Liver (tissue), 9 donors: ENCODE results near the gene PAX5. TPM values are rescaled to one million over a fixed set of nuclear protein-coding genes. Genes with fewer than 3 reads are reported as not detected.
"Not testable (repeated sequence)": the region's sequence is repeated elsewhere in the genome, so short reads cannot be mapped to it uniquely, and the experiment has no call there.

Source experiments
- DNase-seq: peaks from one replicate; pipeline ENCODE4 v3.0.0-alpha.2; 2017; ENCODE audit warnings: low spot score
- H3K27ac ChIP-seq, 2 donors: one replicate each; pipeline ENCODE4 v1.7.0; 2013; ENCODE audit warnings: inconsistent platforms in 2 of 2, low read length in 2 of 2, control low read depth in 1 of 2, low read depth in 1 of 2, mild to moderate bottlenecking in 1 of 2
- H3K27me3 ChIP-seq, 4 donors: one replicate each; pipeline versions ENCODE4 v1.6.1 to v1.7.0; 2013; ENCODE audit warnings: low read length in 3 of 4, inconsistent platforms in 1 of 4, mild to moderate bottlenecking in 1 of 4, moderate library complexity in 1 of 4; ENCODE audit not compliant: control insufficient read depth in 4 of 4, insufficient read depth in 4 of 4
- H3K36me3 ChIP-seq, 4 donors: one replicate each; pipeline versions ENCODE4 v1.6.1 to v1.7.0; 2013; ENCODE audit warnings: low read length in 3 of 4, mild to moderate bottlenecking in 3 of 4, low read depth in 1 of 4, moderate library complexity in 1 of 4; ENCODE audit not compliant: control insufficient read depth in 4 of 4, insufficient read depth in 3 of 4
- H3K4me1 ChIP-seq, 4 donors: one replicate each; pipeline versions ENCODE4 v1.6.1 to v1.7.0; 2013; ENCODE audit warnings: low read length in 3 of 4, mild to moderate bottlenecking in 3 of 4, moderate library complexity in 1 of 4; ENCODE audit not compliant: control insufficient read depth in 4 of 4, insufficient read depth in 4 of 4
- H3K4me3 ChIP-seq, 3 donors: one replicate each; pipeline versions ENCODE4 v1.6.1 to v1.7.0; 2013; ENCODE audit warnings: low read length in 3 of 3, control low read depth in 1 of 3, low read depth in 1 of 3, mild to moderate bottlenecking in 1 of 3
- H3K9ac ChIP-seq, 2 donors: one replicate each; pipeline ENCODE4 v1.7.0; 2013; ENCODE audit warnings: low read length in 2 of 2, mild to moderate bottlenecking in 2 of 2, moderate library complexity in 2 of 2, control low read depth in 1 of 2, low read depth in 1 of 2
- H3K9me3 ChIP-seq, 4 donors: one replicate each; pipeline versions ENCODE4 v1.6.1 to v1.7.0; 2013; ENCODE audit warnings: low read length in 3 of 4; ENCODE audit not compliant: control insufficient read depth in 4 of 4
- ATF3 ChIP-seq: IDR thresholded peaks from 2 replicates; pipeline ENCODE4 v1.6.1; 2016; ENCODE audit warnings: antibody characterized with exemption
- CTCF ChIP-seq: fragments of 150-350 bp; IDR thresholded peaks from 2 replicates; pipeline ENCODE4 v1.5.1; 2017; ENCODE audit warnings: improper control_type of control experiment, low read depth, low read length; ENCODE audit not compliant: missing input control
- EGR1 ChIP-seq, 2 donors: IDR thresholded peaks; 2 replicates each; pipeline ENCODE4 v1.6.1; 2016 to 2018; ENCODE audit warnings: antibody characterized with exemption in 2 of 2, low read depth in 2 of 2
- FOXA1 ChIP-seq: IDR thresholded peaks from 2 replicates; pipeline ENCODE4 v1.6.1; 2016; ENCODE audit warnings: antibody characterized with exemption
- FOXA2 ChIP-seq: IDR thresholded peaks from 2 replicates; pipeline ENCODE4 v1.6.1; 2016; ENCODE audit warnings: antibody characterized with exemption
- GABPA ChIP-seq, 2 donors: IDR thresholded peaks in 1 of 2; conservative IDR thresholded peaks in 1 of 2; 2 replicates each; pipeline ENCODE4 v1.6.1; 2016; ENCODE audit warnings: antibody characterized with exemption in 2 of 2, mild to moderate bottlenecking in 1 of 2, moderate library complexity in 1 of 2
- HNF4A ChIP-seq, 2 donors: conservative IDR thresholded peaks; 2 replicates each; pipeline ENCODE4 v1.6.1; 2016; ENCODE audit warnings: antibody characterized with exemption in 2 of 2, mild to moderate bottlenecking in 2 of 2
- HNF4G ChIP-seq: IDR thresholded peaks from 2 replicates; pipeline ENCODE4 v1.6.1; 2016; ENCODE audit warnings: antibody characterized with exemption
- JUND ChIP-seq, 2 donors: IDR thresholded peaks; 2 replicates each; pipeline ENCODE4 v1.6.1; 2016; ENCODE audit warnings: antibody characterized with exemption in 2 of 2
- MAX ChIP-seq: IDR thresholded peaks from 2 replicates; pipeline ENCODE4 v1.6.1; 2016; ENCODE audit warnings: antibody characterized with exemption
- NR2F2 ChIP-seq: IDR thresholded peaks from 2 replicates; pipeline ENCODE4 v1.6.1; 2016; ENCODE audit warnings: antibody characterized with exemption
- RAD21 ChIP-seq, 2 donors: IDR thresholded peaks; 2 replicates each; pipeline ENCODE4 v1.6.1; 2016; ENCODE audit warnings: antibody characterized with exemption in 2 of 2, mild to moderate bottlenecking in 2 of 2
- REST ChIP-seq: IDR thresholded peaks from 2 replicates; pipeline ENCODE4 v1.6.1; 2016; ENCODE audit warnings: antibody characterized with exemption, mild to moderate bottlenecking
- SP1 ChIP-seq: IDR thresholded peaks from 2 replicates; pipeline ENCODE4 v1.6.1; 2018; ENCODE audit warnings: antibody characterized with exemption, mild to moderate bottlenecking
- TAF1 ChIP-seq: conservative IDR thresholded peaks from 2 replicates; pipeline ENCODE4 v1.6.1; 2016; ENCODE audit warnings: antibody characterized with exemption, mild to moderate bottlenecking
- ZBTB33 ChIP-seq: IDR thresholded peaks from 2 replicates; pipeline ENCODE4 v1.6.1; 2016; ENCODE audit warnings: antibody characterized with exemption
- WGBS: extraction: QIAGEN DNeasy Blood & Tissue Kit; methylation state at CpG from one replicate; pipeline ENCODE4 v1.1.7; 2013; 5-methylcytosine and 5-hydroxymethylcytosine counted together
- polyA plus RNA-seq, 2 donors: library from polyadenylated mRNA; stranded (reverse) in 1 of 2; unstranded in 1 of 2; fragments of 200-250 nt in 1 of 2; fragments of >200 nt in 1 of 2; fragmentation: Nextera tagmentation in 1 of 2; extraction: Ambion mirVana in 1 of 2; gene quantifications; one replicate each; pipeline versions ENCODE4 v1.2.1 to v1.2.3, GENCODE V29; 2013 to 2015
- total RNA-seq, 2 donors: library from RNA; depleted of rRNA; stranded (reverse); fragments of >200 nt; gene quantifications; one replicate each; pipeline ENCODE4 v1.2.3, GENCODE V29; 2014
- donor health status: healthy.
- donor health status: healthy.
- donor health status: healthy.
- donor health status: healthy.
- donor health status: healthy.

PAX5 gene
- total RNA-seq (1 to 10 TPM in 1 of 2 donors, under 1 TPM in 1; 0.08 to 2.7 TPM), polyA plus RNA-seq (under 1 TPM; 0.05 to 0.14 TPM)

GRCh38 chr9:37033682-37034304, at the start of gene PAX5:
TSS of gene PAX5 (minus strand) at chr9:37034268. CDS start at chr9:37034031, 237 bp downstream.
- peak; percentile 89 for TF ChIP-seq REST
- no peak for TF ChIP-seq HNF4G
- peaks cover 0 to 9% (median 0%) of the 10 kb centered on the region in 4 donors for H3K9me3 ChIP-seq
- H3K27me3 ChIP-seq, result peaks cover 15 to 55% (median 26%) of the 10 kb centered on the region in 4 donors
- peak within 1 kb of the TSS in 1 of 3 donors; percentile 15 for H3K4me3 ChIP-seq
- H3K27ac ChIP-seq, result no peak within 1 kb of the TSS
- 16% methylated on average over 27 of the region's 27 CpGs for WGBS
- H3K36me3 ChIP-seq, result no peaks in the 10 kb centered on the region
- no peak within 1 kb of the TSS for H3K9ac ChIP-seq
- no peak for DNase-seq
- H3K4me1 ChIP-seq, result peaks cover 8 to 34% (median 22%) of the 10 kb centered on the region in 4 donors

- H3K9ac ChIP-seq, result no peak overlapping the region
- peaks cover 0 to 4% (median under 1%) of the 10 kb centered on the region in 4 donors for H3K9me3 ChIP-seq
- H3K27me3 ChIP-seq, result no peaks in the 10 kb centered on the region
- H3K36me3 ChIP-seq, result peaks cover 0 to 18% (median 15%) of the 10 kb centered on the region in 4 donors
- DNase-seq, result no peak
- no peak for TF ChIP-seq EGR1 (IDR thresholded peaks at IDR 0.05; ENCODE audit: low read depth in 2 of 2)
- H3K27ac ChIP-seq, result no peak overlapping the region
- H3K4me3 ChIP-seq, result no peak overlapping the region
- H3K4me1 ChIP-seq, result peaks cover 0 to 25% (median 9%) of the 10 kb centered on the region in 4 donors
Measured at GRCh38 chr9:37083654-37084053, 49.6 kb upstream of the PAX5 start.

- Histone ChIP-seq H3K4me1 (peaks cover 0 to 25% (median 9%) of the 10 kb centered on the region in 4 donors), H3K36me3 (peaks cover 0 to 10% (median 9%) of the 10 kb centered on the region in 4 donors), H3K27me3 (no peaks in the 10 kb centered on the region), H3K9me3 (peaks cover 0 to 4% (median under 1%) of the 10 kb centered on the region in 4 donors), H3K27ac (no peak overlapping the region), H3K4me3 (no peak overlapping the region), H3K9ac (no peak overlapping the region)
- no peak for DNase-seq
- WGBS, result 85% methylated on average over 4 of the region's 4 CpGs
- TF ChIP-seq SP1 (no peak), RAD21 (IDR thresholded peaks at IDR 0.05) (no peak), TAF1 (no peak), EGR1 (IDR thresholded peaks at IDR 0.05; ENCODE audit: low read depth in 2 of 2) (no peak), ATF3 (no peak), CTCF (no peak), ZBTB33 (no peak), MAX (no peak), GABPA (IDR thresholded peaks at IDR 0.05 in 1 of 2, conservative IDR thresholded peaks at IDR 0.05 in 1 of 2) (no peak), FOXA2 (no peak), NR2F2 (no peak), JUND (IDR thresholded peaks at IDR 0.05) (no peak), FOXA1 (no peak), HNF4A (conservative IDR thresholded peaks at IDR 0.05) (no peak)
Measured at GRCh38 chr9:37082214-37082765, 48.2 kb upstream of the PAX5 start.

GRCh38 chr9:37081507-37081906, 47.4 kb upstream of the PAX5 start:
- not testable (repeated sequence) for H3K27me3 ChIP-seq, H3K4me3 ChIP-seq, DNase-seq, H3K36me3 ChIP-seq, H3K9ac ChIP-seq, H3K27ac ChIP-seq, H3K9me3 ChIP-seq
- H3K4me1 ChIP-seq, result peaks cover 0 to 25% (median 9%) of the 10 kb centered on the region in 4 donors
- 98% methylated on average over 20 of the region's 20 CpGs for WGBS
